ENCODE data around the gene ADAMTS6.

ADAMTS6 gene

GRCh38 chr5:65204966-65205365 is 276.8 kb downstream of the ADAMTS6 start:
- no peak overlapping the region for H3K4me3 ChIP-seq (ENCODE audit: low read depth, low read length)
- H3K18ac ChIP-seq (ENCODE audit: low read length) = no peak overlapping the region
- no peak overlapping the region for H3K27ac ChIP-seq (ENCODE audit: low read depth, low read length)
- H3K9ac ChIP-seq (ENCODE audit: low read length) = no peak overlapping the region
- no peaks in the 10 kb centered on the region for H3K79me2 ChIP-seq (ENCODE audit: control insufficient read depth, insufficient read depth, low read length, poor library complexity)
- H3K4ac ChIP-seq (ENCODE audit: low read depth, low read length) = no peak overlapping the region
- DNase-seq = no peak
- H3K4me1 ChIP-seq (ENCODE audit: control insufficient read depth in 1 of 2, insufficient read depth in 2 of 2, low read length in 2 of 2) = no peaks in the 10 kb centered on the region
- no peaks in the 10 kb centered on the region for H3K9me3 ChIP-seq (ENCODE audit: insufficient read depth, low read depth, low read length)
- H3K23ac ChIP-seq (ENCODE audit: low read length) = no peak overlapping the region
- no peak overlapping the region for H2BK5ac ChIP-seq (ENCODE audit: low read depth, low read length, poor library complexity)
- no peak overlapping the region for H2BK120ac ChIP-seq (ENCODE audit: insufficient read depth, low read length, poor library complexity)
- H4K91ac ChIP-seq (ENCODE audit: low read depth, low read length) = no peak overlapping the region
- no peak overlapping the region for H3K4me2 ChIP-seq (ENCODE audit: low read length)
- no CpG with 5 or more reads among the region's 3 CpGs for WGBS (ENCODE audit: extremely low coverage, insufficient coverage, insufficient read length)
- no peak overlapping the region for H2AFZ ChIP-seq (ENCODE audit: insufficient read depth, low read length, poor library complexity)
- peaks cover 1% of the 10 kb centered on the region for H3K79me1 ChIP-seq (ENCODE audit: low read length)
- no peak overlapping the region for H2AK5ac ChIP-seq (ENCODE audit: low read length)
- peaks cover 4 to 7% of the 10 kb centered on the region in 2 experiments for H3K36me3 ChIP-seq (ENCODE audit: control insufficient read depth in 1 of 2, insufficient read depth in 2 of 2, low read length in 2 of 2)
- no peaks in the 10 kb centered on the region for H3K27me3 ChIP-seq (ENCODE audit: insufficient read depth, low read length)
- H4K12ac ChIP-seq (ENCODE audit: low read depth, low read length) = no peak overlapping the region
- no peak overlapping the region for H2BK12ac ChIP-seq (ENCODE audit: low read length)
- H4K8ac ChIP-seq (ENCODE audit: low read depth, low read length) = no peak overlapping the region
- H3K14ac ChIP-seq (ENCODE audit: low read length) = no peak overlapping the region

- Histone ChIP-seq H3K14ac (ENCODE audit: low read length) (no peak overlapping the region), H3K79me2 (ENCODE audit: control insufficient read depth, insufficient read depth, low read length, poor library complexity) (no peaks in the 10 kb centered on the region), H3K4me1 (ENCODE audit: control insufficient read depth in 1 of 2, insufficient read depth in 2 of 2, low read length in 2 of 2) (no peaks in the 10 kb centered on the region), H3K23ac (ENCODE audit: low read length) (no peak overlapping the region), H3K9ac (ENCODE audit: low read length) (no peak overlapping the region), H2AK5ac (ENCODE audit: low read length) (no peak overlapping the region), H4K91ac (ENCODE audit: low read depth, low read length) (no peak overlapping the region), H3K79me1 (ENCODE audit: low read length) (no peaks in the 10 kb centered on the region), H3K4me3 (ENCODE audit: low read depth, low read length) (no peak overlapping the region), H3K36me3 (ENCODE audit: control insufficient read depth in 1 of 2, insufficient read depth in 2 of 2, low read length in 2 of 2) (peaks cover 4% of the 10 kb centered on the region in 2 experiments), H3K27ac (ENCODE audit: low read depth, low read length) (no peak overlapping the region), H3K4me2 (ENCODE audit: low read length) (no peak overlapping the region), H4K12ac (ENCODE audit: low read depth, low read length) (no peak overlapping the region), H3K4ac (ENCODE audit: low read depth, low read length) (no peak overlapping the region), H3K27me3 (ENCODE audit: insufficient read depth, low read length) (no peaks in the 10 kb centered on the region), H2BK120ac (ENCODE audit: insufficient read depth, low read length, poor library complexity) (no peak overlapping the region), H3K9me3 (ENCODE audit: insufficient read depth, low read depth, low read length) (no peaks in the 10 kb centered on the region), H4K8ac (ENCODE audit: low read depth, low read length) (no peak overlapping the region), H3K18ac (ENCODE audit: low read length) (no peak overlapping the region), H2AFZ (ENCODE audit: insufficient read depth, low read length, poor library complexity) (no peak overlapping the region), H2BK12ac (ENCODE audit: low read length) (no peak overlapping the region), H2BK5ac (ENCODE audit: low read depth, low read length, poor library complexity) (no peak overlapping the region)
- WGBS (ENCODE audit: extremely low coverage, insufficient coverage, insufficient read length) = no CpG with 5 or more reads among the region's 1 CpG
- peak in 1 of 2 donors; percentile 32 for DNase-seq
Measured at GRCh38 chr5:65203746-65204145, 278.0 kb downstream of the ADAMTS6 start.

GRCh38 chr5:65199993-65200675 is 281.6 kb downstream of the ADAMTS6 start:
- H3K4me1 ChIP-seq (ENCODE audit: control insufficient read depth in 1 of 2, insufficient read depth in 2 of 2, low read length in 2 of 2) = no peaks in the 10 kb centered on the region
- H3K27me3 ChIP-seq (ENCODE audit: insufficient read depth, low read length) = no peaks in the 10 kb centered on the region
- no peak overlapping the region for H3K9ac ChIP-seq (ENCODE audit: low read length)
- peaks cover 2 to 7% of the 10 kb centered on the region in 2 experiments for H3K36me3 ChIP-seq (ENCODE audit: control insufficient read depth in 1 of 2, insufficient read depth in 2 of 2, low read length in 2 of 2)
- no peak overlapping the region for H3K4me2 ChIP-seq (ENCODE audit: low read length)
- H3K27ac ChIP-seq (ENCODE audit: low read depth, low read length) = no peak overlapping the region
- H4K12ac ChIP-seq (ENCODE audit: low read depth, low read length) = no peak overlapping the region
- H2BK5ac ChIP-seq (ENCODE audit: low read depth, low read length, poor library complexity) = no peak overlapping the region
- H3K79me2 ChIP-seq (ENCODE audit: control insufficient read depth, insufficient read depth, low read length, poor library complexity) = no peaks in the 10 kb centered on the region
- H2BK120ac ChIP-seq (ENCODE audit: insufficient read depth, low read length, poor library complexity) = no peak overlapping the region
- no peak overlapping the region for H3K4me3 ChIP-seq (ENCODE audit: low read depth, low read length)
- no peak overlapping the region for H4K8ac ChIP-seq (ENCODE audit: low read depth, low read length)
- H3K23ac ChIP-seq (ENCODE audit: low read length) = no peak overlapping the region
- DNase-seq = no peak
- H3K18ac ChIP-seq (ENCODE audit: low read length) = no peak overlapping the region
- no peaks in the 10 kb centered on the region for H3K9me3 ChIP-seq (ENCODE audit: insufficient read depth, low read depth, low read length)
- no peak overlapping the region for H2BK12ac ChIP-seq (ENCODE audit: low read length)
- no peaks in the 10 kb centered on the region for H3K79me1 ChIP-seq (ENCODE audit: low read length)
- no peak overlapping the region for H4K91ac ChIP-seq (ENCODE audit: low read depth, low read length)
- H3K4ac ChIP-seq (ENCODE audit: low read depth, low read length) = no peak overlapping the region
- H3K14ac ChIP-seq (ENCODE audit: low read length) = no peak overlapping the region
- H2AFZ ChIP-seq (ENCODE audit: insufficient read depth, low read length, poor library complexity) = no peak overlapping the region
- no CpG with 5 or more reads among the region's 3 CpGs for WGBS (ENCODE audit: extremely low coverage, insufficient coverage, insufficient read length)
- H2AK5ac ChIP-seq (ENCODE audit: low read length) = no peak overlapping the region

GRCh38 chr5:65198456-65199120 is 283.1 kb downstream of the ADAMTS6 start:
- H3K9me3 ChIP-seq (ENCODE audit: insufficient read depth, low read depth, low read length) = no peaks in the 10 kb centered on the region
- H3K9ac ChIP-seq (ENCODE audit: low read length) = no peak overlapping the region
- H3K4ac ChIP-seq (ENCODE audit: low read depth, low read length) = no peak overlapping the region
- no peak overlapping the region for H4K91ac ChIP-seq (ENCODE audit: low read depth, low read length)
- no peak overlapping the region for H3K23ac ChIP-seq (ENCODE audit: low read length)
- H2AFZ ChIP-seq (ENCODE audit: insufficient read depth, low read length, poor library complexity) = no peak overlapping the region
- no peak overlapping the region for H3K4me2 ChIP-seq (ENCODE audit: low read length)
- H4K8ac ChIP-seq (ENCODE audit: low read depth, low read length) = no peak overlapping the region
- no peak overlapping the region for H4K12ac ChIP-seq (ENCODE audit: low read depth, low read length)
- no peak overlapping the region for H3K4me3 ChIP-seq (ENCODE audit: low read depth, low read length)
- H2BK5ac ChIP-seq (ENCODE audit: low read depth, low read length, poor library complexity) = no peak overlapping the region
- peak; percentile 47 to 88 for DNase-seq
- H3K4me1 ChIP-seq (ENCODE audit: control insufficient read depth in 1 of 2, insufficient read depth in 2 of 2, low read length in 2 of 2) = no peaks in the 10 kb centered on the region
- no peak overlapping the region for H2BK120ac ChIP-seq (ENCODE audit: insufficient read depth, low read length, poor library complexity)
- H3K36me3 ChIP-seq (ENCODE audit: control insufficient read depth in 1 of 2, insufficient read depth in 2 of 2, low read length in 2 of 2) = peaks cover 2 to 9% of the 10 kb centered on the region in 2 experiments
- H3K79me1 ChIP-seq (ENCODE audit: low read length) = no peaks in the 10 kb centered on the region
- no peak overlapping the region for H3K27ac ChIP-seq (ENCODE audit: low read depth, low read length)
- no CpG with 5 or more reads among the region's 3 CpGs for WGBS (ENCODE audit: extremely low coverage, insufficient coverage, insufficient read length)
- H3K18ac ChIP-seq (ENCODE audit: low read length) = no peak overlapping the region
- H2AK5ac ChIP-seq (ENCODE audit: low read length) = no peak overlapping the region
- H3K27me3 ChIP-seq (ENCODE audit: insufficient read depth, low read length) = no peaks in the 10 kb centered on the region
- no peak overlapping the region for H3K14ac ChIP-seq (ENCODE audit: low read length)
- H3K79me2 ChIP-seq (ENCODE audit: control insufficient read depth, insufficient read depth, low read length, poor library complexity) = no peaks in the 10 kb centered on the region
- no peak overlapping the region for H2BK12ac ChIP-seq (ENCODE audit: low read length)
